ENCODE data around the gene BLTP2.

GRCh38 chr17:28634206-28634865 lies 10.6 kb downstream of the BLTP2 start:
- TF ChIP-seq ZNF274 (IDR thresholded peaks at IDR 0.05; ENCODE audit: low read depth, low read length), result no peak
- TF ChIP-seq YY1 (IDR thresholded peaks at IDR 0.05; ENCODE audit: insufficient read depth, insufficient read length), result no peak
